Loucy (cell line): ENCODE data around the gene PCED1B.
A peak's percentile ranks its signal among the peaks of the same experiment; 100 is the strongest.

ENCODE experiments used
- H2AFZ ChIP-seq: fragments of 200-600 bp; sonication (generic); 2 replicates; pipeline ENCODE4 v1.6.0; 2016; ENCODE audit warnings: antibody characterized with exemption, mild to moderate bottlenecking, low read length, moderate library complexity
- H3F3A ChIP-seq: fragments of 200-600 bp; 2 replicates; pipeline ENCODE4 v1.6.0; 2016; ENCODE audit warnings: antibody characterized with exemption, low read depth, mild to moderate bottlenecking
- H3K27me3 ChIP-seq: fragments of 200-600 bp; sonication (generic); 2 replicates; pipeline ENCODE4 v1.6.1; 2014; ENCODE audit warnings: low read length, mild to moderate bottlenecking; ENCODE audit not compliant: insufficient read depth, poor library complexity, severe bottlenecking
- H3K36me3 ChIP-seq: fragments of 200-600 bp; sonication (generic); 2 replicates; pipeline ENCODE4 v1.6.1; 2016; ENCODE audit warnings: low read length; ENCODE audit not compliant: insufficient read depth
- H3K4me1 ChIP-seq: fragments of 200-600 bp; sonication (generic); 2 replicates; pipeline ENCODE4 v1.5.1; 2014; ENCODE audit warnings: low read length, mild to moderate bottlenecking; ENCODE audit not compliant: insufficient read depth, poor library complexity, severe bottlenecking
- H3K4me2 ChIP-seq: fragments of 200-600 bp; sonication (generic); 2 replicates; pipeline ENCODE4 v1.6.0; 2014; ENCODE audit warnings: antibody characterized with exemption, low read length, low read depth, mild to moderate bottlenecking; ENCODE audit not compliant: poor library complexity, severe bottlenecking
- H3K4me3 ChIP-seq: fragments of 200-600 bp; sonication (generic); 2 replicates; pipeline ENCODE4 v1.5.1; 2014; ENCODE audit warnings: low read length, mild to moderate bottlenecking, mixed read lengths; ENCODE audit not compliant: poor library complexity, severe bottlenecking
- H3K79me2 ChIP-seq: fragments of 200-600 bp; sonication (generic); 2 replicates; pipeline ENCODE4 v1.6.1; 2014; ENCODE audit warnings: low read length; ENCODE audit not compliant: insufficient read depth
- H3K9ac ChIP-seq: fragments of 200-600 bp; sonication (generic); 2 replicates; pipeline ENCODE4 v1.6.0; 2014; ENCODE audit warnings: mild to moderate bottlenecking, low read depth, low read length, moderate library complexity; ENCODE audit not compliant: poor library complexity, severe bottlenecking
- H3K9me2 ChIP-seq: fragments of 200-600 bp; sonication (generic); replicated peaks from 2 replicates; pipeline ENCODE4 v1.6.1; 2016; ENCODE audit warnings: low read depth, low read length, mixed read lengths
- H3K9me3 ChIP-seq: fragments of 200-600 bp; sonication (generic); 2 replicates; pipeline ENCODE4 v1.6.1; 2014; ENCODE audit warnings: mild to moderate bottlenecking, antibody characterized with exemption, low read length, low read depth; ENCODE audit not compliant: insufficient read depth
- H4K20me1 ChIP-seq: fragments of 200-600 bp; sonication (generic); 2 replicates; pipeline ENCODE4 v1.6.0; 2014; ENCODE audit warnings: antibody characterized with exemption, low read length, mild to moderate bottlenecking; ENCODE audit not compliant: insufficient read depth, poor library complexity, severe bottlenecking
- CTCF ChIP-seq: fragments of 200-600 bp; sonication (generic); conservative IDR thresholded peaks from 2 replicates; pipeline ENCODE4 v1.5.1; 2014; ENCODE audit warnings: mild to moderate bottlenecking, antibody characterized with exemption, low read length
- EZH2phosphoT487 ChIP-seq: fragments of 200-600 bp; IDR thresholded peaks from 2 replicates; pipeline ENCODE4 v1.6.1; 2018; ENCODE audit warnings: antibody characterized with exemption, mild to moderate bottlenecking, moderate library complexity, borderline replicate concordance

PCED1B gene

GRCh38 chr12:47265391-47265790 lies 186.0 kb downstream of the PCED1B start:
- Histone ChIP-seq H4K20me1 (no peaks in the 10 kb centered on the region), H3K9me2 (no peaks in the 10 kb centered on the region), H3K4me3 (peak overlapping the region; percentile 49), H3K9ac (peak overlapping the region; percentile 25), H2AFZ (0 out of 2 replicates have a peak overlapping the region, but pooled peaks have one; percentile 41), H3K36me3 (no peaks in the 10 kb centered on the region), H3K4me2 (peak overlapping the region; percentile 66), H3K79me2 (no peaks in the 10 kb centered on the region), H3F3A (0 out of 2 replicates have a peak, but pooled peaks cover 6% of the 10 kb centered on the region), H3K4me1 (peaks cover 42% of the 10 kb centered on the region), H3K27me3 (no peaks in the 10 kb centered on the region), H3K9me3 (no peaks in the 10 kb centered on the region)
- TF ChIP-seq EZH2phosphoT487 (no peak), CTCF (no peak)

- H2AFZ ChIP-seq, result no peak overlapping the region
These were observed 188.2 kb downstream of the PCED1B start for GRCh38 chr12:47267571-47267970.

GRCh38 chr12:47268501-47269454 lies 189.4 kb downstream of the PCED1B start:
- TF ChIP-seq CTCF, result no peak
- TF ChIP-seq EZH2phosphoT487, result no peak
- H3K4me2 ChIP-seq, result peak overlapping the region; percentile 48
- H3K79me2 ChIP-seq, result no peaks in the 10 kb centered on the region
- peak overlapping the region; percentile 58; the same call in 1 of the 2 replicates for H2AFZ ChIP-seq
- peaks cover 68% of the 10 kb centered on the region for H3K4me1 ChIP-seq
- H3K9ac ChIP-seq, result no peak overlapping the region
- H3K36me3 ChIP-seq, result no peaks in the 10 kb centered on the region
- no peaks in the 10 kb centered on the region for H3K9me2 ChIP-seq
- no peak overlapping the region for H3K4me3 ChIP-seq
- H3K27me3 ChIP-seq, result no peaks in the 10 kb centered on the region
- no peaks in the 10 kb centered on the region for H4K20me1 ChIP-seq
- H3F3A ChIP-seq, result 0 out of 2 replicates have a peak, but pooled peaks cover 6% of the 10 kb centered on the region
- H3K9me3 ChIP-seq, result no peaks in the 10 kb centered on the region

More at GRCh38 chr12:47267571-47267970, 188.2 kb downstream of the PCED1B start:
- Histone ChIP-seq H3K27me3 (no peaks in the 10 kb centered on the region), H3K9me2 (no peaks in the 10 kb centered on the region), H3K4me1 (peaks cover 64% of the 10 kb centered on the region), H3K9me3 (no peaks in the 10 kb centered on the region), H3K79me2 (no peaks in the 10 kb centered on the region), H3K4me2 (no peak overlapping the region), H3F3A (0 out of 2 replicates have a peak, but pooled peaks cover 6% of the 10 kb centered on the region), H4K20me1 (no peaks in the 10 kb centered on the region), H3K4me3 (no peak overlapping the region), H3K9ac (no peak overlapping the region), H3K36me3 (no peaks in the 10 kb centered on the region)
- TF ChIP-seq EZH2phosphoT487 (no peak), CTCF (no peak)
